Endothelial cell (in vitro differentiated cells): ENCODE measurements around the gene BCHE. TPM values are rescaled to one million over a fixed set of nuclear protein-coding genes. Genes with fewer than 3 reads are reported as not detected.

Source experiments
- DNase-seq: peaks from one replicate; pipeline ENCODE4 v3.0.0; 2021; ENCODE audit warnings: low spot score
- H3K27ac Mint-ChIP-seq: one replicate; pipeline ENCODE4 v1.8.0; 2021; ENCODE audit warnings: mixed read lengths, inconsistent platforms; ENCODE audit not compliant: unreplicated experiment
- H3K27me3 Mint-ChIP-seq: one replicate; pipeline ENCODE4 v1.8.0; 2021; ENCODE audit warnings: mild to moderate bottlenecking, moderate library complexity, mixed read lengths, inconsistent platforms; ENCODE audit not compliant: unreplicated experiment
- H3K36me3 Mint-ChIP-seq: one replicate; pipeline ENCODE4 v1.8.0; 2021; ENCODE audit warnings: mild to moderate bottlenecking, low read depth, mixed read lengths, inconsistent platforms; ENCODE audit not compliant: unreplicated experiment
- H3K4me1 Mint-ChIP-seq: one replicate; pipeline ENCODE4 v1.8.0; 2021; ENCODE audit warnings: mild to moderate bottlenecking, mixed read lengths, inconsistent platforms; ENCODE audit not compliant: unreplicated experiment
- H3K4me3 Mint-ChIP-seq: one replicate; pipeline ENCODE4 v1.8.0; 2021; ENCODE audit warnings: mild to moderate bottlenecking, mixed read lengths, inconsistent platforms; ENCODE audit not compliant: unreplicated experiment
- H3K9me3 Mint-ChIP-seq: one replicate; pipeline ENCODE4 v1.8.0; 2021; ENCODE audit warnings: mixed read lengths, inconsistent platforms; ENCODE audit not compliant: unreplicated experiment
- total RNA-seq: library from RNA; stranded (reverse); fragmentation: NEBNext Ultra II Directional; extraction: Animal tissue kit (Norgen Biotek cat#: 25700); gene quantifications from one replicate; pipeline ENCODE4 v1.2.1, GENCODE V29; 2021; ENCODE audit not compliant: unreplicated experiment
- TF ChIP-seq, protein P1 (sequence below): fragments of 200-600 bp; sonication (generic); IDR thresholded peaks from one replicate; pipeline ENCODE4 v1.5.0; 2021; ENCODE audit warnings: antibody characterized with exemption; ENCODE audit not compliant: unreplicated experiment

The BCHE gene
- total RNA-seq, 1 donor from 2014 or later: 3.1 TPM

DNA sequence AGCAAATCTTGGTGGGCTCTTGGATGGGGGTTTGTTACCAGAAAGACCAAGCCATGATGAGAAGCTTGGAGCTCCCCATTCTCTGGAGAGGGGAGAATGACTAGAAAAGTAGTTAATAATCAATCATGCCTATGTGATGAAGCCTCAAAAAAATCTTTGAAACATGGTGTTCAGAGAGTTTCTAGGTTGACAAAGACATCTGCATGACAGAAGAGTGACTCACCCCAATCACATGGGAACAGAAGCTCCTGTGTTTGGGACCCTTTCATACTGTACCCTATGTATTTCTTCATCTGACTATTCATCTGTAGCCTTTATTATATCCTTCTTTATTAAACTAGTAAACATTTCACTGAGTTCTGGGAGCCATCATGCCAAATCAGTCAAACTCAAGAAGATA lies 87.4 kb downstream of the BCHE start:
- Mint-ChIP-seq H3K27ac (no peak overlapping the region), H3K4me1 (no peaks in the 10 kb centered on the region), H3K27me3 (no peaks in the 10 kb centered on the region), H3K9me3 (no peaks in the 10 kb centered on the region), H3K4me3 (no peak overlapping the region), H3K36me3 (no peaks in the 10 kb centered on the region)
- DNase-seq: no peak
- TF ChIP-seq, protein P1, sequence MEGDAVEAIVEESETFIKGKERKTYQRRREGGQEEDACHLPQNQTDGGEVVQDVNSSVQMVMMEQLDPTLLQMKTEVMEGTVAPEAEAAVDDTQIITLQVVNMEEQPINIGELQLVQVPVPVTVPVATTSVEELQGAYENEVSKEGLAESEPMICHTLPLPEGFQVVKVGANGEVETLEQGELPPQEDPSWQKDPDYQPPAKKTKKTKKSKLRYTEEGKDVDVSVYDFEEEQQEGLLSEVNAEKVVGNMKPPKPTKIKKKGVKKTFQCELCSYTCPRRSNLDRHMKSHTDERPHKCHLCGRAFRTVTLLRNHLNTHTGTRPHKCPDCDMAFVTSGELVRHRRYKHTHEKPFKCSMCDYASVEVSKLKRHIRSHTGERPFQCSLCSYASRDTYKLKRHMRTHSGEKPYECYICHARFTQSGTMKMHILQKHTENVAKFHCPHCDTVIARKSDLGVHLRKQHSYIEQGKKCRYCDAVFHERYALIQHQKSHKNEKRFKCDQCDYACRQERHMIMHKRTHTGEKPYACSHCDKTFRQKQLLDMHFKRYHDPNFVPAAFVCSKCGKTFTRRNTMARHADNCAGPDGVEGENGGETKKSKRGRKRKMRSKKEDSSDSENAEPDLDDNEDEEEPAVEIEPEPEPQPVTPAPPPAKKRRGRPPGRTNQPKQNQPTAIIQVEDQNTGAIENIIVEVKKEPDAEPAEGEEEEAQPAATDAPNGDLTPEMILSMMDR: no peak

- DNase-seq: no peak
- TF ChIP-seq, protein P1: no peak
- H3K27ac Mint-ChIP-seq: no peak overlapping the region
- H3K9me3 Mint-ChIP-seq: no peaks in the 10 kb centered on the region
- no peak overlapping the region for H3K4me3 Mint-ChIP-seq
- no peaks in the 10 kb centered on the region for H3K27me3 Mint-ChIP-seq
- H3K36me3 Mint-ChIP-seq: no peaks in the 10 kb centered on the region
- H3K4me1 Mint-ChIP-seq: no peaks in the 10 kb centered on the region
Measured at GRCh38 chr3:165749241-165749640, 88.0 kb downstream of the BCHE start.

DNA sequence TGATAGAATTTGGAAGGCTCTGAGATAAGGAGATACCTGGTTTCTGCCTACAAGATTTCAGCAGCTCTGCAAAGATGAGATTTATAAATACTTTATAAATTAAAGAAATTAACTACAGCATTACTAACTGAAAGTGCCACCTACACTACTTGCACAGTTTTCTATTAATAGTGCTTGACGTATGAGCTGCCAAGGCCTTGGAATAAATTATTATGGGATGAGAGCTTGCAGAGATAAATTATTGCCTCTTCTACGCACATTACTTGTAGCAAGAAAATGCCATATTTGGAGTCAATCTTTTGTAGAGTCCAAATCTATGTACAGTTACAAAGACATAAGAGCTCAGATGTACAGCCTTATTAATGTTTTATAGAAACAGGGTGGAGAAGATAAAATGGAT lies 89.1 kb downstream of the BCHE start:
- Mint-ChIP-seq H3K9me3 (no peaks in the 10 kb centered on the region), H3K27ac (no peak overlapping the region), H3K27me3 (no peaks in the 10 kb centered on the region), H3K4me3 (no peak overlapping the region), H3K4me1 (no peaks in the 10 kb centered on the region), H3K36me3 (no peaks in the 10 kb centered on the region)
- TF ChIP-seq, protein P1: no peak
- no peak for DNase-seq

- Mint-ChIP-seq H3K4me3 (no peak overlapping the region), H3K4me1 (no peaks in the 10 kb centered on the region), H3K36me3 (no peaks in the 10 kb centered on the region), H3K9me3 (no peaks in the 10 kb centered on the region), H3K27me3 (no peaks in the 10 kb centered on the region), H3K27ac (no peak overlapping the region)
- TF ChIP-seq, protein P1: no peak
- no peak for DNase-seq
Measured at GRCh38 chr3:165746874-165747273, 90.3 kb downstream of the BCHE start.

- H3K36me3 Mint-ChIP-seq: no peaks in the 10 kb centered on the region
- H3K4me3 Mint-ChIP-seq: no peak overlapping the region
- no peak for DNase-seq
- TF ChIP-seq, protein P1: no peak
- H3K27me3 Mint-ChIP-seq: no peaks in the 10 kb centered on the region
- H3K27ac Mint-ChIP-seq: no peak overlapping the region
- H3K9me3 Mint-ChIP-seq: no peaks in the 10 kb centered on the region
- H3K4me1 Mint-ChIP-seq: no peaks in the 10 kb centered on the region
Measured at GRCh38 chr3:165744025-165744424, 93.2 kb downstream of the BCHE start.
